Fibroblast of villous mesenchyme (primary cell): ENCODE data around the gene PLXNA2. TPM values are rescaled to one million over a fixed set of nuclear protein-coding genes. Genes with fewer than 3 reads are reported as not detected.

Source experiments
- DNase-seq: peaks from one replicate; pipeline ENCODE4 v3.0.0-alpha.2; 2010; ENCODE audit warnings: low read depth
- H3K4me3 ChIP-seq: 2 replicates; pipeline ENCODE4 v1.5.1; 2011; ENCODE audit warnings: low read depth, mild to moderate bottlenecking, low read length
- CTCF ChIP-seq: IDR thresholded peaks from 2 replicates; pipeline ENCODE4 v1.5.1; 2012; ENCODE audit warnings: low read depth, mild to moderate bottlenecking, low read length; ENCODE audit not compliant: insufficient read depth
- total RNA-seq: library from RNA; depleted of rRNA; stranded (reverse); fragments of >200 nt; gene quantifications from 2 replicates; pipeline ENCODE4 v1.2.3, GENCODE V29; 2012

PLXNA2 gene
- total RNA-seq, 1 donor = 0.86 TPM

DNA sequence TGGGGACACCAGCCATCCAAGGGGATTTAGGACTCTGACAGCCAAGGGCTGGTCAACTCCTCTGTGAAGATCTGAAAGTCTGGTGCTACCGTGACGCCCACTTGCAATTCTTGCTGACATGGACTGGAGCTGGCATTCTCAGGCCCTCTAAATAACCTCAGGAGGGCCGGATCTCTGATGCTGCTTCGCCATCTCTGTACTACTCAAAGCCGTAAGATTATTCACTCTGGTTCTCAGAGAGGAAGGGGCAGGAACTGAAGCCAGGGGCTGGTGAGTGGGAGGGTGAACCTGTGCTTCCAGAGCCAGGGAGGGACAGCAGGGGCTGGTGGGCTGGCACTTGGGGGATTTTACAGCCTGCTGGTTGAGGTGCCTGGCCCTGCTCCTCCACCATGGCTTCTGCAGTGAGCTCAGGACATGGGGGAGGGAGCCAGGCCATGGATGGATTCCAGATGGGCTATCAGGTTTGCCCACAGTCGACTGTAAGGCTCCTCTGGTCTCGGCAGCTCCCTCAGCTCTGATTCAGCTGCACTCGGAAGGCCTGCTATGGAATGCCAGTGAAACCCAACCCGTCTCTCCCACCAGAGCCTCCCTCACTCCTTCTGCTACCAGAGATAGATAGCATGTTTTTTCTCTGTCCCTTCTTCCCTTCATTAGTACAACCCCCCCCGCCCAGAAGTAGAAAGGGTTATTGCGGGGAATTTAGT is 84.5 kb downstream of the PLXNA2 start:
- TF ChIP-seq CTCF = no peak
- DNase-seq = peak; percentile 78
- H3K4me3 ChIP-seq = no peak overlapping the region

DNA sequence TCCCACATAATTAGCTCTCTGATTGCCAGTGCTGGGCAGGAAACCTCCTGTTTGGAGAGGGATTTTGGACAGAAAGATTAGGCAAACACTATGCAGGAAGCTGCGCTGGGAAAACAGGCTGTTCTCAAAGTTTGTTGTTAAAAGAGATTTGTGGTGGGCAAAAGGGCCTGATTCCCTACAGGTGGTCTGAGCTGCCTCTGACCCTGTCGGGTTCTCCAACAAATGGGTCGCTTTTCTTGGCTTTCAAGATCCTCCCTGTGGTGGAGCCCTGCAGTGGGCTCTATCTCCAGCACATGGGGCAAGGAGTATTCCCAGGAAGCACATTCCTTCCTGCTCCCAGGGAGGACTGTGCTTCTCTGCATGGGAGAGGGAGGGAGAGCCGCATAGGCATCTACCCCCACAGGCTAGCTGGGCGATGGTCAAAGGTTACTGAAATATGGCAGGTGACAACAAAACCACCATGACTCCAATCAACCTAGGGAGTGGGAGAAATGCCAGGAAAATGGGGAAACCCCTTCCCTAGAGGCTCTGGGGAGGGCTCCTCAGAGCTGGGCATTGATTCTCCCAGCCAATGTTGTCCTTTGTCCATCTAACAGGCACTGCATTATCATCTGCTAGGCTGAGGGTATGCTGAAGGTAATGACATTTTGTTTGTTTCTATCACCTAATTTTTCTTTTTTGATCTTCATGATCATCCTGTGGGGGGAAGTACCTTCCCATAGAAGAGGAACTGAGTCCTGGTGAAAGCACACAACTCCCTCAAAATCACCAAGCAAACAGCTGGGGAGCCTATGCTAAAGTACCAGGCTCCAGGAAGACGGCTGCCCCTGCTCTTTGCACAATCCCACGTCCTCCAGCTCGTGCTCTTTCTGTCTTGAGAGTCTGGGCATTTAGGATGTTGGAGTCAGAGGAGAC is 85.3 kb downstream of the PLXNA2 start:
- no peak for TF ChIP-seq CTCF
- no peak overlapping the region for H3K4me3 ChIP-seq
- DNase-seq = peak; percentile 25

- TF ChIP-seq CTCF = no peak
- DNase-seq = no peak
- no peak overlapping the region for H3K4me3 ChIP-seq
Measured at GRCh38 chr1:208157769-208158168, 86.4 kb downstream of the PLXNA2 start.

- TF ChIP-seq CTCF = no peak
- DNase-seq = no peak
- H3K4me3 ChIP-seq = no peak overlapping the region
Measured at GRCh38 chr1:208156741-208157140, 87.4 kb downstream of the PLXNA2 start.

DNA sequence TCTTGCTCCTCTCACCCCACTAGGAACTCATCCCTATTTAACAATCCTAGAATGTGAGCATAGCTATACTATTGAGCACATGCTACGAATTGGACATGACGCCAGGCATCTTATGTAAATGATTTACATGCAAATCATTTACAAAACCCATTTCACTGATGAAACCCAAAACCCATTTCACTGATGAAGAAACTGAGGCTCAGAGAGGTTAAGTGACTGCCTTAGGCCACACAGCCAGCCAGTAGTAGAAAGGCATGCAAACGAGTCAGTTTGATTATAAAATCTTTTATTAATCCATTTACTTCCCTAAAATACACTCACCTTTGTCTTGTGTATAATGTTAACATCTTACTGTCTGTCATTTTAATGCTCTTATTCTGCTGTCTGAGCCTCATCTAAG is 87.9 kb downstream of the PLXNA2 start:
- no peak overlapping the region for H3K4me3 ChIP-seq
- DNase-seq = no peak
- TF ChIP-seq CTCF = no peak

GRCh38 chr1:208154679-208155642 is 89.2 kb downstream of the PLXNA2 start:
- no peak overlapping the region for H3K4me3 ChIP-seq
- DNase-seq = no peak
- no peak for TF ChIP-seq CTCF
